Measurements from ENCODE around the gene OR4X2.
"Not testable (repeated sequence)": the region's sequence is repeated elsewhere in the genome, so short reads cannot be mapped to it uniquely, and the experiment has no call there.

The OR4X2 gene

DNA sequence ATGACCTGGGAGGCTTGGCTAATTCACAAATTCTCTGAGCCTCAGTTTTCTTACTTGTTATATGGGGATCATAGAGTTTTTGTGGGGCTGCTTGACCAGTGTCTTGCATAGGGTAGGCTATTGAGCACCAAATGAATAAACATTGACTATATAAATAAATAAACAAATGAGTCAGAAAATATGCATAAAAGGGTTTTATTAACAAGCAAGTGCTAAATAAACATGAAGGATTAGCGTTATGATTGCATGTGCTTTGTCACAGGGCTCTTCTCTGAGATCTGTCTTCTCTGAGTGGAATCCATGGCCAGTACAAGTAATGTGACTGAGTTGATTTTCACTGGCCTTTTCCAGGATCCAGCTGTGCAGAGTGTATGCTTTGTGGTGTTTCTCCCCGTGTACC is 28.4 kb upstream of the OR4X2 start, which contains the start of gene OR4B1:
Gene OR4B1, plus strand, starts transcription at position 301 of the 400 bp plus-strand sequence. Its CDS starts 0 bp downstream, at position 301.
- Histone ChIP-seq H3K9me3 (ENCODE audit: control insufficient read depth, insufficient read depth, low read length) (no peaks in the 10 kb centered on the region), H4K20me1 (ENCODE audit: control insufficient read depth, insufficient read depth, low read depth, low read length) (no peaks in the 10 kb centered on the region), H3K27ac (ENCODE audit: low read depth, low read length) (no peak within 1 kb of the TSS), H3K4me3 (ENCODE audit: low read length) (no peak within 1 kb of the TSS), H3F3A (ENCODE audit: control insufficient read depth, insufficient read depth) (no peaks in the 10 kb centered on the region), H3K27me3 (ENCODE audit: control insufficient read depth, low read length) (no peaks in the 10 kb centered on the region), H3K36me3 (ENCODE audit: control insufficient read depth, low read length) (no peaks in the 10 kb centered on the region), H3K4me1 (ENCODE audit: control insufficient read depth, low read length) (no peaks in the 10 kb centered on the region), H3K79me2 (ENCODE audit: control insufficient read depth, low read length) (no peaks in the 10 kb centered on the region), H3K4me2 (ENCODE audit: low read length) (no peak within 1 kb of the TSS), H3K9me2 (replicated peaks; ENCODE audit: control insufficient read depth, low read length) (no peaks in the 10 kb centered on the region)
- TF ChIP-seq, protein P1, sequence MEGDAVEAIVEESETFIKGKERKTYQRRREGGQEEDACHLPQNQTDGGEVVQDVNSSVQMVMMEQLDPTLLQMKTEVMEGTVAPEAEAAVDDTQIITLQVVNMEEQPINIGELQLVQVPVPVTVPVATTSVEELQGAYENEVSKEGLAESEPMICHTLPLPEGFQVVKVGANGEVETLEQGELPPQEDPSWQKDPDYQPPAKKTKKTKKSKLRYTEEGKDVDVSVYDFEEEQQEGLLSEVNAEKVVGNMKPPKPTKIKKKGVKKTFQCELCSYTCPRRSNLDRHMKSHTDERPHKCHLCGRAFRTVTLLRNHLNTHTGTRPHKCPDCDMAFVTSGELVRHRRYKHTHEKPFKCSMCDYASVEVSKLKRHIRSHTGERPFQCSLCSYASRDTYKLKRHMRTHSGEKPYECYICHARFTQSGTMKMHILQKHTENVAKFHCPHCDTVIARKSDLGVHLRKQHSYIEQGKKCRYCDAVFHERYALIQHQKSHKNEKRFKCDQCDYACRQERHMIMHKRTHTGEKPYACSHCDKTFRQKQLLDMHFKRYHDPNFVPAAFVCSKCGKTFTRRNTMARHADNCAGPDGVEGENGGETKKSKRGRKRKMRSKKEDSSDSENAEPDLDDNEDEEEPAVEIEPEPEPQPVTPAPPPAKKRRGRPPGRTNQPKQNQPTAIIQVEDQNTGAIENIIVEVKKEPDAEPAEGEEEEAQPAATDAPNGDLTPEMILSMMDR (IDR thresholded peaks at IDR 0.05; ENCODE audit: low read depth, low read length, poor library complexity, severe bottlenecking), result no peak
- no peak for TF ChIP-seq EZH2phosphoT487 (IDR thresholded peaks at IDR 0.05; ENCODE audit: borderline replicate concordance, low read length)

GRCh38 chr11:48228761-48229160 is 16.1 kb upstream of the OR4X2 start:
- Histone ChIP-seq H3K27ac (ENCODE audit: low read depth, low read length) (no peak overlapping the region), H3K4me3 (ENCODE audit: low read length) (no peak overlapping the region), H3K36me3 (ENCODE audit: control insufficient read depth, low read length) (no peaks in the 10 kb centered on the region), H3K4me1 (ENCODE audit: control insufficient read depth, low read length) (no peaks in the 10 kb centered on the region), H4K20me1 (ENCODE audit: control insufficient read depth, insufficient read depth, low read depth, low read length) (no peaks in the 10 kb centered on the region), H3K9me2 (replicated peaks; ENCODE audit: control insufficient read depth, low read length) (no peaks in the 10 kb centered on the region), H3F3A (ENCODE audit: control insufficient read depth, insufficient read depth) (no peaks in the 10 kb centered on the region), H3K9me3 (ENCODE audit: control insufficient read depth, insufficient read depth, low read length) (peaks cover 3% of the 10 kb centered on the region; the same call in 1 of the 2 replicates), H3K27me3 (ENCODE audit: control insufficient read depth, low read length) (no peaks in the 10 kb centered on the region), H3K79me2 (ENCODE audit: control insufficient read depth, low read length) (no peaks in the 10 kb centered on the region), H3K4me2 (ENCODE audit: low read length) (no peak overlapping the region)
- no peak for TF ChIP-seq EZH2phosphoT487 (IDR thresholded peaks at IDR 0.05; ENCODE audit: borderline replicate concordance, low read length)
- TF ChIP-seq, protein P1 (IDR thresholded peaks at IDR 0.05; ENCODE audit: low read depth, low read length, poor library complexity, severe bottlenecking), result no peak

- H3K27ac ChIP-seq (ENCODE audit: low read depth, low read length); H3K4me3 ChIP-seq (ENCODE audit: low read length); H3K79me2 ChIP-seq (ENCODE audit: control insufficient read depth, low read length); H3K27me3 ChIP-seq (ENCODE audit: control insufficient read depth, low read length); H3K36me3 ChIP-seq (ENCODE audit: control insufficient read depth, low read length); H3F3A ChIP-seq (ENCODE audit: control insufficient read depth, insufficient read depth); H3K9me3 ChIP-seq (ENCODE audit: control insufficient read depth, insufficient read depth, low read length); H3K4me2 ChIP-seq (ENCODE audit: low read length); H3K4me1 ChIP-seq (ENCODE audit: control insufficient read depth, low read length); H4K20me1 ChIP-seq (ENCODE audit: control insufficient read depth, insufficient read depth, low read depth, low read length); H3K9me2 ChIP-seq (replicated peaks; ENCODE audit: control insufficient read depth, low read length): not testable (repeated sequence)
Observed at GRCh38 chr11:48230057-48230456, 14.8 kb upstream of the OR4X2 start.

DNA sequence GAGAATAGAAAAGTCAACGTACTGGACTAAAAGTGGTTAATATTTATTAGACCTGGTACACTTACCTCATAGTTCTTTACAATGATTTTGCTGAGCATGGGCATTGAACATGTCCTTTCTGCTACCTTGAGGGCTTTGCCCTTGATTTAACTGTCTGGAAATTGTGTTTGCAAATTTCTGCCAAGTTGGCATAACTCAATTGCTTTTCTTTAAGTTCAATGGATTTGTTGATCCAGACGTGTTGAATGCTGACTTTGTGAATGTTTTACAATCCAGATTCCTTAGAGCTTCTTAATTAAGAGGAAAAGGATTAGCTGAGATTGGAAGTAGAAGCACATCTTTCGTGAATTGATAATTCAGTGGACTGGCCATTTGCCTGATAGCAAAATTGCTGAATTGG is 7.2 kb upstream of the OR4X2 start:
- TF ChIP-seq, protein P1 (IDR thresholded peaks at IDR 0.05; ENCODE audit: low read depth, low read length, poor library complexity, severe bottlenecking), result no peak
- no peak for TF ChIP-seq EZH2phosphoT487 (IDR thresholded peaks at IDR 0.05; ENCODE audit: borderline replicate concordance, low read length)
- H3K27me3 ChIP-seq (ENCODE audit: control insufficient read depth, low read length), result no peaks in the 10 kb centered on the region
- H3K4me1 ChIP-seq (ENCODE audit: control insufficient read depth, low read length), result no peaks in the 10 kb centered on the region
- H3F3A ChIP-seq (ENCODE audit: control insufficient read depth, insufficient read depth), result no peaks in the 10 kb centered on the region
- H3K4me3 ChIP-seq (ENCODE audit: low read length), result no peak overlapping the region
- H3K27ac ChIP-seq (ENCODE audit: low read depth, low read length), result no peak overlapping the region
- H3K9me3 ChIP-seq (ENCODE audit: control insufficient read depth, insufficient read depth, low read length), result peaks cover 5% of the 10 kb centered on the region; the same call in 1 of the 2 replicates
- H3K36me3 ChIP-seq (ENCODE audit: control insufficient read depth, low read length), result no peaks in the 10 kb centered on the region
- no peaks in the 10 kb centered on the region for H3K79me2 ChIP-seq (ENCODE audit: control insufficient read depth, low read length)
- no peaks in the 10 kb centered on the region for H4K20me1 ChIP-seq (ENCODE audit: control insufficient read depth, insufficient read depth, low read depth, low read length)
- no peaks in the 10 kb centered on the region for H3K9me2 ChIP-seq (replicated peaks; ENCODE audit: control insufficient read depth, low read length)
- no peak overlapping the region for H3K4me2 ChIP-seq (ENCODE audit: low read length)
